ENCODE data around the gene HAL. TPM values are rescaled to one million over a fixed set of nuclear protein-coding genes. Genes with fewer than 3 reads are reported as not detected.

Gene HAL
- total and polyA plus RNA-seq, 10 of the 15 experiments (the other 5 are each of a cell fraction or from before 2014, with no cell fraction given): 0.04 to 0.45 (median 0.13) TPM; not detected in 1

DNA sequence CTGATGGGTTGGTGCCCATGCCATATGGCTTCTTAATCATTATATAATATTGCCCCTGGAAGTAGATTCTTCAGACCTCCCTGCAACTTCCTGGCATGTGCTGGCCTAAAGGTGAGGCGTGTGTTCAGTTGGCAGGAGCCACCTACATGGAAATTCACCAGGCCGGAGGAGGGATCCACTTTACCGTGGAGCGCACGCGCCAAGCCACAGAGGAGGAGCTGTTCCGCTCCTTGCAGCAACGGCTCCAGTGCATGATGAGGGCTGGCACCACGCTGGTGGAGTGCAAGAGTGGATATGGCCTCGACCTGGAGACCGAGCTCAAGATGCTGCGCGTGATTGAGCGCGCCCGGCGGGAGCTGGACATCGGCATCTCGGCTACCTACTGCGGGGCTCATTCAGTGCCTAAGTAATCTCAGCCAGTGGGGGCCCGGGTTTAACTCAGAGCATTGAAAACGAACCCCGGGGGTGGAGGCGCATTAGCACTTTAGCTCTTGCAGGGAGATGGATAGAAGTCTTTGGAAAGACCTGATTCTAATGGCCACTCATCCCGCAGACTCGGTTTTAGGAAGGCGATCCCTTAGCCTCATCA lies 39.5 kb downstream of the HAL start:
- no peaks in the 10 kb centered on the region for H4K20me1 ChIP-seq (ENCODE audit: control insufficient read depth, insufficient read depth)

DNA sequence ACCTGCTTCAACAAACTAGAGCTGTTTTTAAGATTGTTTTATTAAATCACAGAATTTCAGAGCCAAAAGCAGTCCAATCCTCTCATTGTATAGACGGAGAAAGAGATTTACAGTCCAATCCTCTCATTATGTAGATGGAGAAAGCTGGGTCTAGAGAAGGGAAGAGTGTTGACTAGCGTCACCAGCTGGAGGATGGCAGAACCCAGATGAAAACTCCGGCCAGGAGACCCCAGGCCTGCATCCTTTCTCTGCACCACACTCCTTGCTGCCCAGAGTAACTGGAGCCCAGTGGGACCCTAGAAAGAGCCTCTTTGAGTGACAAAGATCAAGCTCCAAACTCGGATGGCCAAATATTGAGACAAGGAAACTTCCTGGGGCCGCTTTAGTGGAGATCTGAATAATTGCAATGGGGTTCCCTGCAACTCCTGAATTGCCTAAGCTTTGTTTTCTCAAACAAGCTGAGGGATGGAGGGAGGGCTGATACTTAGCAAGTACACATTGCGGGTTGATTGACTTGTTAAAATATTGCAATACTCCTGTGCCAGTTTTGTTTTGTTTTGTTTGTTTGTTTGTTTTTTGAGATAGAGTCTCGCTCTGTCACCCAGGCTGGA lies 40.5 kb downstream of the HAL start:
- Histone ChIP-seq H3K4me2 (ENCODE audit: control insufficient read depth, insufficient read depth) (no peak overlapping the region), H3K9ac (ENCODE audit: control insufficient read depth, insufficient read depth, low read length) (no peak overlapping the region), H4K20me1 (ENCODE audit: control insufficient read depth, insufficient read depth) (no peaks in the 10 kb centered on the region), H3K27ac (ENCODE audit: control insufficient read depth, insufficient read depth) (no peak overlapping the region), H2AFZ (ENCODE audit: control insufficient read depth, low read depth, low read length) (no peak overlapping the region), H3K27me3 (replicated peaks in 1 of 2; ENCODE audit: control insufficient read depth in 2 of 2, insufficient read depth in 2 of 2, low read length in 1 of 2) (no peaks in the 10 kb centered on the region), H3K4me1 (ENCODE audit: control insufficient read depth, insufficient read depth, low read length) (no peaks in the 10 kb centered on the region), H3K79me2 (ENCODE audit: control insufficient read depth, insufficient read depth, low read length) (no peaks in the 10 kb centered on the region), H3K9me3 (replicated peaks; ENCODE audit: control insufficient read depth, insufficient read depth, low read length) (no peaks in the 10 kb centered on the region), H3K36me3 (ENCODE audit: control insufficient read depth in 2 of 2, insufficient read depth in 2 of 2, low read length in 1 of 2) (no peaks in the 10 kb centered on the region), H3K4me3 (no peak overlapping the region)
- FAIRE-seq: no peak
- WGBS (ENCODE audit: insufficient coverage, insufficient replicate concordance, low lambda C conversion rate, missing lambda C conversion rate): 36% methylated on average over 7 of the region's 7 CpGs
- ChIA-PET RAD21 (ENCODE audit: unreplicated experiment) (no interaction called here), CTCF (interaction anchor here (1.0 to 4.4 kb wide), 3 partner anchors 12 to 45 kb away, joined by 3 to 26 read pairs (median 6); partner anchors contain the start of genes AMDHD1 and CCDC38), POLR2A (no interaction called here), SMC1A (ENCODE audit: uncharacterized antibody, unreplicated experiment) (interaction anchor here (0.6 to 1.5 kb wide), 6 partner anchors 14 to 261 kb away, joined by 3 to 5 read pairs (median 4); no protein-coding TSS in a partner anchor)
- no TSS peak for BruUV-seq (replicated peaks)
- intact Hi-C loops (cut with micrococcal nuclease; ENCODE audit: unreplicated experiment) (no loop called here), in situ Hi-C loops (cut with MboI) (no loop called here)
- DNase-seq (ENCODE audit: low read depth, low spot score): no peak
- ATAC-seq: no peak
- TF ChIP-seq SREBF2 (IDR thresholded peaks at IDR 0.05; ENCODE audit: low read length) (no peak), MYB (IDR thresholded peaks at IDR 0.05; ENCODE audit: borderline replicate concordance, low read depth, low read length) (no peak)
- TF ChIP-seq, protein P1, sequence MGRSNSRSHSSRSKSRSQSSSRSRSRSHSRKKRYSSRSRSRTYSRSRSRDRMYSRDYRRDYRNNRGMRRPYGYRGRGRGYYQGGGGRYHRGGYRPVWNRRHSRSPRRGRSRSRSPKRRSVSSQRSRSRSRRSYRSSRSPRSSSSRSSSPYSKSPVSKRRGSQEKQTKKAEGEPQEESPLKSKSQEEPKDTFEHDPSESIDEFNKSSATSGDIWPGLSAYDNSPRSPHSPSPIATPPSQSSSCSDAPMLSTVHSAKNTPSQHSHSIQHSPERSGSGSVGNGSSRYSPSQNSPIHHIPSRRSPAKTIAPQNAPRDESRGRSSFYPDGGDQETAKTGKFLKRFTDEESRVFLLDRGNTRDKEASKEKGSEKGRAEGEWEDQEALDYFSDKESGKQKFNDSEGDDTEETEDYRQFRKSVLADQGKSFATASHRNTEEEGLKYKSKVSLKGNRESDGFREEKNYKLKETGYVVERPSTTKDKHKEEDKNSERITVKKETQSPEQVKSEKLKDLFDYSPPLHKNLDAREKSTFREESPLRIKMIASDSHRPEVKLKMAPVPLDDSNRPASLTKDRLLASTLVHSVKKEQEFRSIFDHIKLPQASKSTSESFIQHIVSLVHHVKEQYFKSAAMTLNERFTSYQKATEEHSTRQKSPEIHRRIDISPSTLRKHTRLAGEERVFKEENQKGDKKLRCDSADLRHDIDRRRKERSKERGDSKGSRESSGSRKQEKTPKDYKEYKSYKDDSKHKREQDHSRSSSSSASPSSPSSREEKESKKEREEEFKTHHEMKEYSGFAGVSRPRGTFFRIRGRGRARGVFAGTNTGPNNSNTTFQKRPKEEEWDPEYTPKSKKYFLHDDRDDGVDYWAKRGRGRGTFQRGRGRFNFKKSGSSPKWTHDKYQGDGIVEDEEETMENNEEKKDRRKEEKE (IDR thresholded peaks at IDR 0.05): no peak

More for the DNA sequence above, 39.5 kb downstream of the HAL start:
- no peak overlapping the region for H2AFZ ChIP-seq (ENCODE audit: control insufficient read depth, low read depth, low read length)
- H3K27me3 ChIP-seq (replicated peaks in 1 of 2; ENCODE audit: control insufficient read depth in 2 of 2, insufficient read depth in 2 of 2, low read length in 1 of 2): no peaks in the 10 kb centered on the region
- H3K4me3 ChIP-seq: no peak overlapping the region
- no peak overlapping the region for H3K9ac ChIP-seq (ENCODE audit: control insufficient read depth, insufficient read depth, low read length)
- ATAC-seq (no peak), FAIRE-seq (no peak), DNase-seq (ENCODE audit: low read depth, low spot score) (no peak)
- H3K36me3 ChIP-seq (ENCODE audit: control insufficient read depth in 2 of 2, insufficient read depth in 2 of 2, low read length in 1 of 2): no peaks in the 10 kb centered on the region
- H3K27ac ChIP-seq (ENCODE audit: control insufficient read depth, insufficient read depth): no peak overlapping the region
- ChIA-PET RAD21 (ENCODE audit: unreplicated experiment) (no interaction called here), CTCF (interaction anchor here (1.8 kb wide), 1 partner anchor 38 kb away, joined by 6 read pairs; no protein-coding TSS in a partner anchor), POLR2A (no interaction called here), SMC1A (ENCODE audit: uncharacterized antibody, unreplicated experiment) (interaction anchor here (1.5 kb wide), 1 partner anchor 19 kb away, joined by 5 read pairs; no protein-coding TSS in a partner anchor)
- no peak overlapping the region for H3K4me2 ChIP-seq (ENCODE audit: control insufficient read depth, insufficient read depth)
- intact Hi-C loops (cut with micrococcal nuclease; ENCODE audit: unreplicated experiment): no loop called here
- WGBS (ENCODE audit: insufficient coverage, insufficient replicate concordance, low lambda C conversion rate, missing lambda C conversion rate): 76% methylated on average over 27 of the region's 27 CpGs
- no peaks in the 10 kb centered on the region for H3K9me3 ChIP-seq (replicated peaks; ENCODE audit: control insufficient read depth, insufficient read depth, low read length)
- H3K4me1 ChIP-seq (ENCODE audit: control insufficient read depth, insufficient read depth, low read length): no peaks in the 10 kb centered on the region
- TF ChIP-seq CBX3 (IDR thresholded peaks at IDR 0.05; ENCODE audit: borderline replicate concordance, low read depth) (no peak), CHD4 (IDR thresholded peaks at IDR 0.05) (no peak), ASH2L (IDR thresholded peaks at IDR 0.05; ENCODE audit: borderline replicate concordance, low read depth) (no peak), ATF7 (IDR thresholded peaks at IDR 0.05; ENCODE audit: low read depth) (no peak), HDGF (IDR thresholded peaks at IDR 0.05) (no peak), ZNF384 (IDR thresholded peaks at IDR 0.05; ENCODE audit: borderline replicate concordance, low read depth, low read length) (no peak), RB1 (IDR thresholded peaks at IDR 0.05; ENCODE audit: borderline replicate concordance) (no peak), BACH1 (IDR thresholded peaks at IDR 0.05; ENCODE audit: borderline replicate concordance) (no peak), KAT2A (conservative IDR thresholded peaks at IDR 0.05; ENCODE audit: control insufficient read depth, low read depth, low read length) (no peak), SMAD5 (IDR thresholded peaks at IDR 0.05; ENCODE audit: low read depth) (no peak)
- TF ChIP-seq, protein P2, sequence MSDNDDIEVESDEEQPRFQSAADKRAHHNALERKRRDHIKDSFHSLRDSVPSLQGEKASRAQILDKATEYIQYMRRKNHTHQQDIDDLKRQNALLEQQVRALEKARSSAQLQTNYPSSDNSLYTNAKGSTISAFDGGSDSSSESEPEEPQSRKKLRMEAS (IDR thresholded peaks at IDR 0.05; ENCODE audit: low read depth, low read length): no peak
- H3K79me2 ChIP-seq (ENCODE audit: control insufficient read depth, insufficient read depth, low read length): no peaks in the 10 kb centered on the region
- no TSS peak for BruUV-seq (replicated peaks)
- in situ Hi-C loops (cut with MboI): no loop called here

All from GM12878 (cell line).